PFSK-1 (cell line): ENCODE results near the gene LIFR.

Experiments
- FOXP2 ChIP-seq: optimal IDR thresholded peaks from 2 replicates; pipeline ENCODE3; 2011; ENCODE audit warnings: borderline replicate concordance, control low read depth, inconsistent platforms; ENCODE audit not compliant: insufficient read depth; ENCODE audit errors: extremely low read length, extremely low read depth
- POLR2AphosphoS5 ChIP-seq: IDR thresholded peaks from 2 replicates; pipeline ENCODE4 v1.6.1; 2012; ENCODE audit warnings: low read depth, mild to moderate bottlenecking, control low read depth, low read length, moderate library complexity
- REST ChIP-seq, 2 experiments: IDR thresholded peaks; 2 replicates each; pipeline versions ENCODE4 v1.6.1 to v1.8.0; 2011 to 2012; ENCODE audit warnings: low read depth in 2 of 2, low read length in 2 of 2, control low read depth in 1 of 2, inconsistent platforms in 1 of 2, mild to moderate bottlenecking in 1 of 2, moderate library complexity in 1 of 2; ENCODE audit not compliant: insufficient read depth in 1 of 2
- SIN3A ChIP-seq: IDR thresholded peaks from 2 replicates; pipeline ENCODE4 v1.6.1; 2012; ENCODE audit warnings: mild to moderate bottlenecking, low read length, moderate library complexity, borderline replicate concordance; ENCODE audit not compliant: insufficient read depth
- TAF1 ChIP-seq: IDR thresholded peaks from 2 replicates; pipeline ENCODE4 v1.6.1; 2012; ENCODE audit warnings: low read length, control low read depth, borderline replicate concordance; ENCODE audit not compliant: insufficient read depth

LIFR gene

GRCh38 chr5:38483805-38484398 lies 72.5 kb downstream of the LIFR start:
- TF ChIP-seq POLR2AphosphoS5 (no peak), SIN3A (no peak), FOXP2 (no peak), TAF1 (no peak), REST (IDR thresholded peaks at IDR 0.05; ENCODE audit: insufficient read depth in 1 of 2, low read depth in 2 of 2, low read length in 2 of 2) (no peak)

- TF ChIP-seq FOXP2: no peak
- TF ChIP-seq REST (IDR thresholded peaks at IDR 0.05; ENCODE audit: insufficient read depth in 1 of 2, low read depth in 2 of 2, low read length in 2 of 2): no peak
- no peak for TF ChIP-seq TAF1
These were observed 77.0 kb downstream of the LIFR start for GRCh38 chr5:38479315-38479904.

- TF ChIP-seq TAF1 (no peak), SIN3A (no peak), REST (IDR thresholded peaks at IDR 0.05; ENCODE audit: insufficient read depth in 1 of 2, low read depth in 2 of 2, low read length in 2 of 2) (no peak), FOXP2 (no peak), POLR2AphosphoS5 (no peak)
These were observed 77.6 kb downstream of the LIFR start for GRCh38 chr5:38478878-38479277.

- TF ChIP-seq POLR2AphosphoS5 (no peak), FOXP2 (no peak)
These were observed 78.3 kb downstream of the LIFR start for GRCh38 chr5:38478166-38478565.

GRCh38 chr5:38473008-38473407 lies 83.4 kb downstream of the LIFR start:
- TF ChIP-seq TAF1: no peak
- TF ChIP-seq SIN3A: no peak
- no peak for TF ChIP-seq REST (IDR thresholded peaks at IDR 0.05; ENCODE audit: insufficient read depth in 1 of 2, low read depth in 2 of 2, low read length in 2 of 2)
- TF ChIP-seq FOXP2: no peak
- TF ChIP-seq POLR2AphosphoS5: 0 out of 2 replicates have a peak, but pooled peaks have one; percentile 1
